Osteoblast (primary cell): ENCODE data around the gene RHBDL3. TPM values are rescaled to one million over a fixed set of nuclear protein-coding genes. Genes with fewer than 3 reads are reported as not detected.

ENCODE experiments used
- DNase-seq: peaks from one replicate; pipeline ENCODE4 v3.0.0; 2011; ENCODE audit warnings: low spot score, mixed read lengths; ENCODE audit not compliant: insufficient read length; ENCODE audit errors: missing footprints
- H2AFZ ChIP-seq: 2 replicates; pipeline ENCODE4 v1.6.0; 2011; ENCODE audit warnings: mild to moderate bottlenecking, low read length
- H3K27ac ChIP-seq: 2 replicates; pipeline ENCODE4 v1.5.1; 2011; ENCODE audit warnings: mild to moderate bottlenecking, low read depth, low read length, moderate library complexity
- H3K27me3 ChIP-seq: 2 replicates; pipeline ENCODE4 v1.6.0; 2012; ENCODE audit warnings: mild to moderate bottlenecking, control low read depth, inconsistent platforms, low read length, moderate library complexity; ENCODE audit not compliant: insufficient read depth
- H3K36me3 ChIP-seq: 2 replicates; pipeline ENCODE4 v1.5.1; 2011; ENCODE audit warnings: mild to moderate bottlenecking, low read length, control low read depth, moderate library complexity; ENCODE audit not compliant: insufficient read depth
- H3K4me1 ChIP-seq: 2 replicates; pipeline ENCODE4 v1.5.1; 2011; ENCODE audit warnings: mild to moderate bottlenecking, low read length, control low read depth, moderate library complexity; ENCODE audit not compliant: insufficient read depth
- H3K4me2 ChIP-seq: 2 replicates; pipeline ENCODE4 v1.6.0; 2011; ENCODE audit warnings: mild to moderate bottlenecking, low read length; ENCODE audit not compliant: insufficient read depth
- H3K4me3 ChIP-seq: fragments of 200-600 bp; sonication (generic); 3 replicates; pipeline ENCODE4 v1.5.1; 2012; ENCODE audit warnings: mild to moderate bottlenecking, low read length, inconsistent platforms; ENCODE audit not compliant: insufficient read depth
- H3K79me2 ChIP-seq: 2 replicates; pipeline ENCODE4 v1.6.0; 2012; ENCODE audit warnings: mild to moderate bottlenecking, low read length, control low read depth, inconsistent platforms; ENCODE audit not compliant: insufficient read depth
- H3K9me3 ChIP-seq: 2 replicates; pipeline ENCODE4 v1.5.1; 2011; ENCODE audit warnings: low read depth, low read length, control low read depth
- H4K20me1 ChIP-seq: 2 replicates; pipeline ENCODE4 v1.6.0; 2012; ENCODE audit warnings: mild to moderate bottlenecking, low read length, control low read depth; ENCODE audit not compliant: insufficient read depth
- total RNA-seq: library from RNA; depleted of rRNA; stranded (reverse); fragments of >200 nt; gene quantifications from 2 replicates; pipeline ENCODE4 v1.2.3, GENCODE V29; 2012
- TF ChIP-seq, protein P1 (sequence below): IDR thresholded peaks from 2 replicates; pipeline ENCODE4 v1.5.1; 2011; ENCODE audit warnings: mild to moderate bottlenecking, low read depth, low read length, moderate library complexity; ENCODE audit errors: extremely low read depth

The RHBDL3 gene, protein sequence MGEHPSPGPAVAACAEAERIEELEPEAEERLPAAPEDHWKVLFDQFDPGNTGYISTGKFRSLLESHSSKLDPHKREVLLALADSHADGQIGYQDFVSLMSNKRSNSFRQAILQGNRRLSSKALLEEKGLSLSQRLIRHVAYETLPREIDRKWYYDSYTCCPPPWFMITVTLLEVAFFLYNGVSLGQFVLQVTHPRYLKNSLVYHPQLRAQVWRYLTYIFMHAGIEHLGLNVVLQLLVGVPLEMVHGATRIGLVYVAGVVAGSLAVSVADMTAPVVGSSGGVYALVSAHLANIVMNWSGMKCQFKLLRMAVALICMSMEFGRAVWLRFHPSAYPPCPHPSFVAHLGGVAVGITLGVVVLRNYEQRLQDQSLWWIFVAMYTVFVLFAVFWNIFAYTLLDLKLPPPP
- total RNA-seq, result under 0.01 TPM in 2 replicates

DNA sequence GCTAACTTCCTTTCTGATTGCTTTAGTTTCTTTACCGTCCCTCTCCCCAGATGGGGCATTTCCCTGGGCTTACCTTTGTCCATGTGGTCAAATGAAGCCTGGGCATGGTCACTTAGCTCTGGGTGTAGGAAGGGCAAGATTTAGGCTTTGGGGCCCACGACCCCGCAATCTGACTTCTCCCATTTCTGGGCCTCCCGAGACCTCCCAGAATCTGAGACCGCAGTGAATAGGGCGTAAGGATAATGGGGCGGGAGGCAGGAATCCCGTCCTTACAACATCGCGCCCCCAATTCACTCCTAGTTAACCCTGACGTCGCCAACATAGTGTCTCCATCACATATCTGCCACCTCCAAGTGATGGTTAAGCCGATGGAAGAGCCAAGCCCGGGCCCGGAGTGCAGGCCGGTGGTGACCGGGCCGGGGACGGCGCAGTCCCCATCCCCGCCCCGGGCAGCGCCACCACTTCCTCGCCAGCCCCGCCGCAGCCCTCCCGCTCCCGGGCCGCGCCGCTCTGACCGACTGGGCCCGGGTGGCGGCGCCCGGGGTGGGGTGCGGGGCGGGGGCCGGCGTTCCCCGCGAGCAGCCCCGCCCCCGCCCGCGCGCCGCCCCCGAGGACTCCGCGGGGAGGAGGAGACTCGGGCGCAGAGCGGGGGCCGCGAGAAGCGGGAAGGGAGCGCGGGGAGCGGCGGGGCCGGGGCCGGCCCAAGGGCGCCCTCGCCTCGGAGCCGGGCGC lies at the start of gene RHBDL3:
RHBDL3 (plus strand) TSS at position 641 of the 732 bp plus-strand sequence. CDS start 358 bp downstream, outside the sequence.
- Histone ChIP-seq H3K79me2 (no peaks in the 10 kb centered on the region), H3K4me2 (peak within 1 kb of the TSS; percentile 55), H2AFZ (no peak within 1 kb of the TSS), H3K4me3 (peak within 1 kb of the TSS; percentile 35), H3K27ac (no peak within 1 kb of the TSS), H4K20me1 (no peaks in the 10 kb centered on the region), H3K4me1 (peaks cover 5% of the 10 kb centered on the region), H3K36me3 (no peaks in the 10 kb centered on the region), H3K27me3 (peaks cover 80% of the 10 kb centered on the region), H3K9me3 (no peaks in the 10 kb centered on the region)
- TF ChIP-seq, protein P1, sequence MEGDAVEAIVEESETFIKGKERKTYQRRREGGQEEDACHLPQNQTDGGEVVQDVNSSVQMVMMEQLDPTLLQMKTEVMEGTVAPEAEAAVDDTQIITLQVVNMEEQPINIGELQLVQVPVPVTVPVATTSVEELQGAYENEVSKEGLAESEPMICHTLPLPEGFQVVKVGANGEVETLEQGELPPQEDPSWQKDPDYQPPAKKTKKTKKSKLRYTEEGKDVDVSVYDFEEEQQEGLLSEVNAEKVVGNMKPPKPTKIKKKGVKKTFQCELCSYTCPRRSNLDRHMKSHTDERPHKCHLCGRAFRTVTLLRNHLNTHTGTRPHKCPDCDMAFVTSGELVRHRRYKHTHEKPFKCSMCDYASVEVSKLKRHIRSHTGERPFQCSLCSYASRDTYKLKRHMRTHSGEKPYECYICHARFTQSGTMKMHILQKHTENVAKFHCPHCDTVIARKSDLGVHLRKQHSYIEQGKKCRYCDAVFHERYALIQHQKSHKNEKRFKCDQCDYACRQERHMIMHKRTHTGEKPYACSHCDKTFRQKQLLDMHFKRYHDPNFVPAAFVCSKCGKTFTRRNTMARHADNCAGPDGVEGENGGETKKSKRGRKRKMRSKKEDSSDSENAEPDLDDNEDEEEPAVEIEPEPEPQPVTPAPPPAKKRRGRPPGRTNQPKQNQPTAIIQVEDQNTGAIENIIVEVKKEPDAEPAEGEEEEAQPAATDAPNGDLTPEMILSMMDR, result no peak
- DNase-seq, result peak; percentile 88

DNA sequence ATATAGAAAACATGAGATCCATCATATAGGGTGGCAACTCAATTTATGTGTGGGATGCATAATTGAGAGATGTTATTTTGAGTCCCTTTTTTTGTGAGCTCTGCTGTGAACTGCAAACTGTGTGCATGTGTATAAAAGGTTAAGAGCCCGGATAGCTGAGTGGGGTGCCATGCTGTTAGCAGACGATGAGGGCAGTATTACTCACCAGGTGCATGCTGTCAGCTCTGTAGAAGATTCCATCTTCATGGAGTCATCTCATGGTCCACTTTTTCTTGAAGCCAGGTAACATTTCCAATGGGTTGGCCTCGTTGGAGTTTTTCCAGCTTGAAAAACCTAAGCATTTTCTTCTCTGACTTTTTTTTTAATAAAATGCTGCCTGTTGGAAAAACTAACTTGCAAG lies 43.0 kb upstream of the RHBDL3 start:
- no peaks in the 10 kb centered on the region for H3K4me1 ChIP-seq
- TF ChIP-seq, protein P1, result no peak
- no peak overlapping the region for H3K4me2 ChIP-seq
- no peaks in the 10 kb centered on the region for H3K27me3 ChIP-seq
- no peaks in the 10 kb centered on the region for H3K9me3 ChIP-seq
- H3K27ac ChIP-seq, result no peak overlapping the region
- no peak overlapping the region for H2AFZ ChIP-seq
- H3K36me3 ChIP-seq, result peaks cover 6% of the 10 kb centered on the region
- H3K79me2 ChIP-seq, result no peaks in the 10 kb centered on the region
- DNase-seq, result no peak
- no peak overlapping the region for H3K4me3 ChIP-seq
- H4K20me1 ChIP-seq, result peaks cover 2% of the 10 kb centered on the region

GRCh38 chr17:32223703-32224102 lies 41.9 kb upstream of the RHBDL3 start:
- Histone ChIP-seq H3K4me1 (no peaks in the 10 kb centered on the region), H3K4me2 (no peak overlapping the region), H3K79me2 (no peaks in the 10 kb centered on the region), H4K20me1 (peaks cover 2% of the 10 kb centered on the region), H2AFZ (no peak overlapping the region), H3K36me3 (peaks cover 6% of the 10 kb centered on the region), H3K4me3 (no peak overlapping the region), H3K27ac (no peak overlapping the region), H3K9me3 (no peaks in the 10 kb centered on the region), H3K27me3 (no peaks in the 10 kb centered on the region)
- no peak for DNase-seq
- TF ChIP-seq, protein P1, result no peak

DNA sequence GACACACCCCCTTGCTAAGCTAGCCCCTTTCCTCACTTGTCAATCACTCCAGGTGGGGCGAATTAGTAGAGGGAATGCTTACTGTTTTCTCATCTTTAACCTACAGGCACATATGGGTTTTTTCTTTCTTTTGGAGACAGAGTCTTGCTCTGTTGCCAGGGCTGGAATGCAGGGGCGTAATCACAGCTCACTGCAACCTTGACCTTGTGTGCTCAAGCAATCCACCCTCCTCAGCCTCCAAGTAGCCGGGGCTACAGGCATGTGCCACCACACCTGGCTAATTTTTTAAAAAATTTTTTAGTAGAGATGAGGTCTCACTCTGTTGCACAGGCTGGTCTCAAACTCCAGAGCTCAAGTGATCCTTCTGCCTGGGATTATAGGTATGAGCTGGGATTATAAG lies 38.7 kb upstream of the RHBDL3 start:
- Histone ChIP-seq H3K4me3 (no peak overlapping the region), H3K27ac (no peak overlapping the region), H3K4me2 (no peak overlapping the region), H3K9me3 (no peaks in the 10 kb centered on the region), H3K27me3 (no peaks in the 10 kb centered on the region), H3K4me1 (no peaks in the 10 kb centered on the region), H2AFZ (no peak overlapping the region), H3K79me2 (no peaks in the 10 kb centered on the region), H4K20me1 (peaks cover 2% of the 10 kb centered on the region), H3K36me3 (peaks cover 6% of the 10 kb centered on the region)
- TF ChIP-seq, protein P1, result no peak
- no peak for DNase-seq
